ENCODE data around the gene NRL.

Gene NRL

DNA sequence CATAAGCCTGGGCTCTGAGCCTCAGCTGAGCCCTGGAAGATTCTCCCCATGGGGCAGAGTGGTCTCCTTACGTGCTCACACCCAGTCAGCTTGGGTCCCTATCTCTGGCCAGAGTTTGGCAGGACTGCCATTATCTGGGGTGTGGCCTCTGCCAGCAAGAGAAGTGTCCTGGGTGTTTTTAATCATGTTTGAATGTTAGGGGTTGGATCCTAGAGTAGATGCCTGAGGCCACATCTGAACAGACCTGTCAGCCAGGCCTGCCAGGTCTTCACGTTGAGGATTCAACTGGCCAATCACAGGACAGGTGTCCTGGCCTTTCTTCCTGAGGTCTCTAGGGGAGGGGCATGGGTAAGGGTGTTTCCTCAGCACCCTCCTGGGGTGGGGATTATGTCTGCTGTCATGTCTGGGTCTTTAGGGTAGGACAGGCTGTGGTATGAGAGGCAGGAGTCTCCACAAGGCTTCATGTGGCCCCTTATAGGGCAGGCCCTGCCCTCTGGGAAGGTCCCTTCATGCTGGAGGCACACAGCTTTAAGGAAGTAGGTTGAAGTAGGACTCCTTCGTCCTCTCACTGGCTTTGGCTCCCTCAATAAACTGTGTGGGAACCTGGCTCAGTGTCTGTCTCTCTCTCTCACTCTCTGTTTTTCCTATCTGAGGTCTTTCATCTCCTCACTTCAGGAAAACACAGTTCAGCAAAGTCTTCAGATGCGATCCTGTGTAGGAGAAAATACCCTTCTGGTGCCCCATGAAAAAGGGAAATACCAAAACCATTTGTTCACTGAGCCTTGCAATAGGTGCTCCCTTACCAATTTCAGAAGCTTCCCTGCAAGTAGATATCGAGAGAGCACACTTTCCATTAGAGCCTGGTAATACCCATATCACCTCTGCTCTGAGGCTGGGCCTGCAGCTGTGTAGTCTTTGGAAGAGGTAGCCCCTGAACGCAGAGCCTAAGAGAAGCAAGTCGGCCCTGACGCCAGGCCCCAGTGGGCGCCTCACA, 9.0 kb upstream of the NRL start:
- Histone ChIP-seq H3K4me3 (no peak overlapping the region), H3K9me3 (ENCODE audit: low read depth, low read length) (no peaks in the 10 kb centered on the region), H3K27ac (no peak overlapping the region), H3K9ac (ENCODE audit: insufficient read length) (no peak overlapping the region), H3K36me3 (ENCODE audit: insufficient read depth, low read length) (peaks cover 10% of the 10 kb centered on the region; the same call in 1 of the 2 replicates)
- no peak for TF ChIP-seq EZH2 (IDR thresholded peaks at IDR 0.05)
- no peak for TF ChIP-seq FOXP2 (optimal IDR thresholded peaks at IDR 0.05; ENCODE audit: control extremely low read depth, extremely low read length, insufficient read depth)
- TF ChIP-seq POLR2AphosphoS5 (IDR thresholded peaks at IDR 0.05; ENCODE audit: borderline replicate concordance, low read depth, low read length), result no peak
- DNase-seq (ENCODE audit: low read depth, low spot score), result no peak

DNA sequence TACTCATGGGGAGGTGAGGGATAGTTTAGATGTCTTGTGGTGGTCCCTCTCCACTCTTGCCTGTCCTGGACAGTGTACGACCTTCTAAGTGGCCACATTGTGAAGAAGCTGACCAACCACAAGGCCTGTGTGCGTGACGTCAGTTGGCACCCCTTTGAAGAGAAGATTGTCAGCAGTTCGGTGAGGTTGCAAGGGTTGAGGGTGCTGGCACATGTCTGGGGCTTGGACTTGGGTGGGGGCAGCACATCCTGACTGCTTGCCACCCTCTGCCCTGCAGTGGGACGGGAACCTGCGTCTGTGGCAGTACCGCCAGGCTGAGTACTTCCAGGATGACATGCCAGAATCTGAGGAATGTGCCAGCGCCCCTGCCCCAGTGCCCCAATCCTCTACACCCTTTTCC, 8.1 kb upstream of the NRL start:
- DNase-seq (ENCODE audit: low read depth, low spot score), result no peak
- Histone ChIP-seq H3K9me3 (ENCODE audit: low read depth, low read length) (no peaks in the 10 kb centered on the region), H3K27ac (no peak overlapping the region), H3K4me3 (no peak overlapping the region), H3K9ac (ENCODE audit: insufficient read length) (no peak overlapping the region), H3K36me3 (ENCODE audit: insufficient read depth, low read length) (peaks cover 14% of the 10 kb centered on the region; the same call in 1 of the 2 replicates)
- no peak for TF ChIP-seq POLR2AphosphoS5 (IDR thresholded peaks at IDR 0.05; ENCODE audit: borderline replicate concordance, low read depth, low read length)
- no peak for TF ChIP-seq FOXP2 (optimal IDR thresholded peaks at IDR 0.05; ENCODE audit: control extremely low read depth, extremely low read length, insufficient read depth)
- TF ChIP-seq EZH2 (IDR thresholded peaks at IDR 0.05), result no peak

DNA sequence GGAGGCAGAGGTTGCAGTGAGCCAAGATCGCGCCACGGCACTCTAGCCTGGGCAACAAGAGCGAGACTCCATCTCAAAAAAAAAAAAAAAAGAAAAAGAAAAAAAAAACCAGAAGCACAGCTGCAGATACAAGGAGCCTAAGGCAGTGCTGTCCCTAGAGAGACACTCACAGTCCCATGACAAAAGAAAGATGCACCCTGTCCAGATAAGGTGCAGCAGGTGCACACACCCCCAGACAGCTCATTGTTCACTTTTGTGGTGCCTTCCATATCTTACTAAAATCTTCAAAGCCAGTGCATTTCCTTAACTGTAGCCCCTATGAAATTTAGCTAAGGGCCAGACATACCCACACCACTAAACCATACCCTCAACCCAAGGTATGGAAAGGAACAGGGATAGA, 7.7 kb upstream of the NRL start:
- H3K27ac ChIP-seq, result no peak overlapping the region
- peaks cover 14% of the 10 kb centered on the region; the same call in 1 of the 2 replicates for H3K36me3 ChIP-seq (ENCODE audit: insufficient read depth, low read length)
- H3K9ac ChIP-seq (ENCODE audit: insufficient read length), result no peak overlapping the region
- TF ChIP-seq EZH2 (IDR thresholded peaks at IDR 0.05), result no peak
- no peak for TF ChIP-seq FOXP2 (optimal IDR thresholded peaks at IDR 0.05; ENCODE audit: control extremely low read depth, extremely low read length, insufficient read depth)
- no peak for TF ChIP-seq POLR2AphosphoS5 (IDR thresholded peaks at IDR 0.05; ENCODE audit: borderline replicate concordance, low read depth, low read length)
- DNase-seq (ENCODE audit: low read depth, low spot score), result no peak
- H3K4me3 ChIP-seq, result no peak overlapping the region
- H3K9me3 ChIP-seq (ENCODE audit: low read depth, low read length), result no peaks in the 10 kb centered on the region

DNA sequence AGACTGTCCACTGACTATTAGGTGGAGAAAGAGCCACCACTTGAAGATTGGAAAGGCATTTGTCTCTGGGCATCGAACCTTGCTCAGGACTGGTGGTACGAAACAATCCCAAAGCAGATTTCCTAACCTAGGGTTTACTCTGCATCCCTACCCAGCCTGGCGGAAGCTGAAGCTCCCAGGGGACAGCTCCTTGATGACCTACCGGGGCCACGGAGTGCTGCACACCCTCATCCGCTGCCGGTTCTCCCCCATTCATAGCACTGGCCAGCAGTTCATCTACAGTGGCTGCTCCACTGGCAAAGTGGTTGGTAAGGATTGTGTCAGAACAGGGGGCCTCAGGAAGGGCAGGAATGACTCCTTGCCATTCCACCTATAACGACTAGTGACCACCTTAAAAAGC, 6.5 kb upstream of the NRL start:
- Histone ChIP-seq H3K36me3 (ENCODE audit: insufficient read depth, low read length) (peaks cover 14% of the 10 kb centered on the region; the same call in 1 of the 2 replicates), H3K9ac (ENCODE audit: insufficient read length) (no peak overlapping the region)
- TF ChIP-seq EZH2 (IDR thresholded peaks at IDR 0.05), result no peak
- no peak for TF ChIP-seq POLR2AphosphoS5 (IDR thresholded peaks at IDR 0.05; ENCODE audit: borderline replicate concordance, low read depth, low read length)
- no peak for TF ChIP-seq FOXP2 (optimal IDR thresholded peaks at IDR 0.05; ENCODE audit: control extremely low read depth, extremely low read length, insufficient read depth)

DNA sequence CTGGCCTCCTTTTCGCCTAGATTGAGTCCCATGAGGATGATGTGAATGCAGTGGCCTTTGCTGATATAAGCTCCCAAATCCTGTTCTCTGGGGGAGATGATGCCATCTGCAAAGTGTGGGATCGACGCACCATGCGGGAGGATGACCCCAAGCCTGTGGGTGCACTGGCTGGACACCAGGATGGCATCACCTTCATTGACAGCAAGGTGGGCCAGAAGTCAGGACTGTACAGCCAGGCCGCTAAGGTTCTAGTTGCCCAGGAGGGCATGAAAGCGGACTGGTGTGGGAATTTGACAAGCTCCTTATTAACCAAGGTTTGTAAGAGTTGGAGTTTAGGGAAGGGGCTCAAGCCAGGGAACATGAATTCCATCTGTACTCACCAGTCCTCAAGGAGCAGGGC, 4.9 kb upstream of the NRL start:
- DNase-seq (ENCODE audit: low read depth, low spot score), result no peak
- no peak overlapping the region for H3K4me3 ChIP-seq
- peaks cover 14% of the 10 kb centered on the region; the same call in 1 of the 2 replicates for H3K36me3 ChIP-seq (ENCODE audit: insufficient read depth, low read length)
- TF ChIP-seq EZH2 (IDR thresholded peaks at IDR 0.05), result no peak
- TF ChIP-seq FOXP2 (optimal IDR thresholded peaks at IDR 0.05; ENCODE audit: control extremely low read depth, extremely low read length, insufficient read depth), result no peak
- TF ChIP-seq POLR2AphosphoS5 (IDR thresholded peaks at IDR 0.05; ENCODE audit: borderline replicate concordance, low read depth, low read length), result no peak
- no peaks in the 10 kb centered on the region for H3K9me3 ChIP-seq (ENCODE audit: low read depth, low read length)
- no peak overlapping the region for H3K27ac ChIP-seq
- H3K9ac ChIP-seq (ENCODE audit: insufficient read length), result no peak overlapping the region

More for the DNA sequence above, 6.5 kb upstream of the NRL start:
- DNase-seq (ENCODE audit: low read depth, low spot score), result no peak
- Histone ChIP-seq H3K4me3 (no peak overlapping the region), H3K27ac (no peak overlapping the region), H3K9me3 (ENCODE audit: low read depth, low read length) (no peaks in the 10 kb centered on the region)

DNA sequence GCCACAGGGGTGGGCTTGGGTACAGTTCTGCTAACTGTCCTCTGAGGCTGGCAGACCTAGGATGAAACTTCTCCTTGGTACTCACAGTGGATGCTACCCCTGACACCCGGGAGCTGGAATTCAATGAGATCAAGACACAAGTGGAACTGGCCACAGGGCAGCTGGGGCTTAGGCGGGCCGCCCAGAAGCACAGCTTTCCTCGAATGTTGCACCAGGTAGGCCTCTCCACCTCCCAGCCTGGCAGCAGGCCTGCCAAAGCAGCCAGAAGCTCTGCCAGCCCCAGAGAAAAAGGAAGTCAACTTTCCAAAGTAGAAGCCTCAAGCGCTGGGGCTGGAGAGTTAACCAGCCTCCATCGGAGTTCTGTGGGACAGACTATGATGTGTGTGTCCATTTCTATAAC, 2.4 kb upstream of the NRL start:
- TF ChIP-seq POLR2AphosphoS5 (IDR thresholded peaks at IDR 0.05; ENCODE audit: borderline replicate concordance, low read depth, low read length) (no peak), EZH2 (IDR thresholded peaks at IDR 0.05) (no peak), FOXP2 (optimal IDR thresholded peaks at IDR 0.05; ENCODE audit: control extremely low read depth, extremely low read length, insufficient read depth) (no peak)
- peaks cover 14% of the 10 kb centered on the region; the same call in 1 of the 2 replicates for H3K36me3 ChIP-seq (ENCODE audit: insufficient read depth, low read length)
- no peak for DNase-seq (ENCODE audit: low read depth, low spot score)
- no peak overlapping the region for H3K9ac ChIP-seq (ENCODE audit: insufficient read length)
- no peak overlapping the region for H3K4me3 ChIP-seq
- H3K27ac ChIP-seq, result no peak overlapping the region
- H3K9me3 ChIP-seq (ENCODE audit: low read depth, low read length), result no peaks in the 10 kb centered on the region

DNA sequence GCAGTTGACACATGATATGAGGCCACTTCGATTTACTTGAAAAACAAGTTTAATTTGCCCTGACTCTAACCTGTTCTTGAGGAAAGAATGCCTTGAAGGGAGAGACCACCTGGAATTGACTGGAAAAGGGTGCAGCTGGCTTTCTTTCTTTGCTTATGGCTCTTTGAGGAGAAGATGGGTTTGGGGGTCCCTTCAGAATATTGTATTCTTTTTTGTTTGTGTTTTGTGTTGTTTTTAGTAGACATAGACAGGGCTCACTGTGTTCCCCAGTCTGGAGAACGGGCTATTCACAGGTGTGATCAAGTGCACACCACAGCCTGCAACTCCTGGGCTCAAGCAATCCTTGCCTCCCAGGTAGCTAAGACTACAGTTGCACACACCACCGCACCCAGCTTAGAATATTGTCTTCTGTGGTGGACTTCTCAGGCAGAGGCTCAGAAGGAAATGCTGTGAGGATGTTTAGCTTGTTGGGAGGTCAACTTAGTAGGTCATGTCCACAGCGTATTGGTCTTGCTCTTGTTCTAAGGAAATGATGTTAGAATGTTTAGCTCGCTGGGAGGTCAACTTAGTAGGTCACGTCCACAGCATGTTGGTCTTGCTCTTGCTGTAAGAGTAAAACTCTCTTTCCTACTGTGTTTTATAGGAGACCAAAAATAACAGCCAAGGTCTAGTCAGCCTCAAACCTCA, 1.5 kb upstream of the NRL start:
- H3K9ac ChIP-seq (ENCODE audit: insufficient read length), result peak overlapping the region; percentile 82
- no peak for TF ChIP-seq EZH2 (IDR thresholded peaks at IDR 0.05)
- no peak for TF ChIP-seq POLR2AphosphoS5 (IDR thresholded peaks at IDR 0.05; ENCODE audit: borderline replicate concordance, low read depth, low read length)
- TF ChIP-seq FOXP2 (optimal IDR thresholded peaks at IDR 0.05; ENCODE audit: control extremely low read depth, extremely low read length, insufficient read depth), result no peak
- peaks cover 14% of the 10 kb centered on the region; the same call in 1 of the 2 replicates for H3K36me3 ChIP-seq (ENCODE audit: insufficient read depth, low read length)
- DNase-seq (ENCODE audit: low read depth, low spot score), result no peak
- H3K4me3 ChIP-seq, result peak overlapping the region; percentile 96
- no peak overlapping the region for H3K27ac ChIP-seq
- no peaks in the 10 kb centered on the region for H3K9me3 ChIP-seq (ENCODE audit: low read depth, low read length)

Measured in SK-N-MC (cell line).